Nephron (organoid): Measurements from ENCODE around the gene FAM47B.

Source experiments
- H3K27ac Mint-ChIP-seq, 3 experiments: 2 replicates each; pipeline ENCODE4 v1.8.0; 2020; ENCODE audit warnings: mixed read lengths in 3 of 3, mild to moderate bottlenecking in 2 of 3, moderate library complexity in 1 of 3
- H3K27me3 Mint-ChIP-seq: 2 replicates; pipeline ENCODE4 v1.8.0; 2021; ENCODE audit warnings: low read depth, mild to moderate bottlenecking, moderate library complexity, mixed read lengths
- H3K36me3 Mint-ChIP-seq: 2 replicates; pipeline ENCODE4 v1.8.0; 2020; ENCODE audit warnings: low read depth, mixed read lengths
- H3K4me1 Mint-ChIP-seq: 2 replicates; pipeline ENCODE4 v1.8.0; 2020; ENCODE audit warnings: mixed read lengths
- H3K4me3 Mint-ChIP-seq, 3 experiments: 2 replicates each; pipeline ENCODE4 v1.8.0; 2020; ENCODE audit warnings: mild to moderate bottlenecking in 3 of 3, mixed read lengths in 3 of 3, moderate library complexity in 2 of 3
- H3K9me3 Mint-ChIP-seq: 2 replicates; pipeline ENCODE4 v1.8.0; 2020; ENCODE audit warnings: mixed read lengths
- TF ChIP-seq, protein P1 (sequence below), 3 experiments: fragments of 200-600 bp; sonication (generic); IDR thresholded peaks; one replicate each; pipeline ENCODE4 v1.5.0; 2021; ENCODE audit warnings: antibody characterized with exemption in 3 of 3; ENCODE audit not compliant: unreplicated experiment in 3 of 3

The FAM47B gene

DNA sequence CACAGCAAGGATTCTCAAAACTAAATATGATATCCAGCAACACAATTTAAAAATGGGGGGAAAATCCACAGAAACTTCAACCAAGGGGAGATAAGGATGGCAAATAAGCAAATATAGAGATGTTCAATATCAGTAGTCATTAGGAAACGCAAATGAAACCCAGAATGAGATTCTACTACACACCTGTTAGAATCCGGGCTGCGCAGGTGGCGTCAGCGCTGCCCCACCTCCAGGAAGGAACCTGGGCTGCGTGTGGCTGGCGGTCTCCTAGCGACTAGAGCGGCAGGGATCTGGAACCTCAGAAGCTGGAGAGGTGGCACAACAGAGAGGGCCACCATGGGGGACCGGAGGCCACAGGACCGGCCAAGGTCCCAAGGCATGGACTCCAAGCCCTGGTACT, at the start of gene FAM47B:
Gene FAM47B (plus strand): TSS at position 301 of the 400 bp plus-strand sequence. CDS start 36 bp downstream, at position 337.
- H3K27me3 Mint-ChIP-seq = no peaks in the 10 kb centered on the region
- peaks cover 16% of the 10 kb centered on the region for H3K9me3 Mint-ChIP-seq
- no peak within 1 kb of the TSS for H3K27ac Mint-ChIP-seq
- TF ChIP-seq, protein P1, sequence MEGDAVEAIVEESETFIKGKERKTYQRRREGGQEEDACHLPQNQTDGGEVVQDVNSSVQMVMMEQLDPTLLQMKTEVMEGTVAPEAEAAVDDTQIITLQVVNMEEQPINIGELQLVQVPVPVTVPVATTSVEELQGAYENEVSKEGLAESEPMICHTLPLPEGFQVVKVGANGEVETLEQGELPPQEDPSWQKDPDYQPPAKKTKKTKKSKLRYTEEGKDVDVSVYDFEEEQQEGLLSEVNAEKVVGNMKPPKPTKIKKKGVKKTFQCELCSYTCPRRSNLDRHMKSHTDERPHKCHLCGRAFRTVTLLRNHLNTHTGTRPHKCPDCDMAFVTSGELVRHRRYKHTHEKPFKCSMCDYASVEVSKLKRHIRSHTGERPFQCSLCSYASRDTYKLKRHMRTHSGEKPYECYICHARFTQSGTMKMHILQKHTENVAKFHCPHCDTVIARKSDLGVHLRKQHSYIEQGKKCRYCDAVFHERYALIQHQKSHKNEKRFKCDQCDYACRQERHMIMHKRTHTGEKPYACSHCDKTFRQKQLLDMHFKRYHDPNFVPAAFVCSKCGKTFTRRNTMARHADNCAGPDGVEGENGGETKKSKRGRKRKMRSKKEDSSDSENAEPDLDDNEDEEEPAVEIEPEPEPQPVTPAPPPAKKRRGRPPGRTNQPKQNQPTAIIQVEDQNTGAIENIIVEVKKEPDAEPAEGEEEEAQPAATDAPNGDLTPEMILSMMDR (IDR thresholded peaks at IDR 0.05; ENCODE audit: unreplicated experiment in 3 of 3) = no peak
- H3K4me3 Mint-ChIP-seq = no peak within 1 kb of the TSS
- H3K36me3 Mint-ChIP-seq = no peaks in the 10 kb centered on the region
- H3K4me1 Mint-ChIP-seq = no peaks in the 10 kb centered on the region

DNA sequence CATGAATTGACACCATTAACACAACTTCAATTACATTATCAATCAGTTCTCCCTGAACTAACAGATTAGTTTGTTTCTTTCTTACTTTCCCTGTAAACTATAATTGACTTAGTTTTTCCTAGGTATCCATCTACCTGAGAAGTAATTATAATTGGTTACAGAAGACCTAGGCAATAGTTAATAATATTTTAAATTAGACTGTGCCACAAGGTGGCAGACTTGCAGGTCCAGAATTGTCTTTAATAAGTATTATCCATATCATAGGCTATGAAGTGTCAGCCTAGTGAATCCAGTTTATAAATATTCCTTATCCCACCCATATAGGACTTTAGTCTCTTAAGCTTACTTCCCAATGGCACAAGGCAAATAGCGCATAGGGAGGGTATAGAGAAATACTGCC, 48.9 kb upstream of the FAM47B start:
- H3K27me3 Mint-ChIP-seq = no peaks in the 10 kb centered on the region
- peaks cover 2% of the 10 kb centered on the region for H3K9me3 Mint-ChIP-seq
- no peak overlapping the region for H3K27ac Mint-ChIP-seq
- TF ChIP-seq, protein P1 (IDR thresholded peaks at IDR 0.05; ENCODE audit: unreplicated experiment in 3 of 3) = peak in 2 of 3 experiments; percentile 37 to 49
- H3K36me3 Mint-ChIP-seq = no peaks in the 10 kb centered on the region
- no peak overlapping the region for H3K4me3 Mint-ChIP-seq
- no peaks in the 10 kb centered on the region for H3K4me1 Mint-ChIP-seq

DNA sequence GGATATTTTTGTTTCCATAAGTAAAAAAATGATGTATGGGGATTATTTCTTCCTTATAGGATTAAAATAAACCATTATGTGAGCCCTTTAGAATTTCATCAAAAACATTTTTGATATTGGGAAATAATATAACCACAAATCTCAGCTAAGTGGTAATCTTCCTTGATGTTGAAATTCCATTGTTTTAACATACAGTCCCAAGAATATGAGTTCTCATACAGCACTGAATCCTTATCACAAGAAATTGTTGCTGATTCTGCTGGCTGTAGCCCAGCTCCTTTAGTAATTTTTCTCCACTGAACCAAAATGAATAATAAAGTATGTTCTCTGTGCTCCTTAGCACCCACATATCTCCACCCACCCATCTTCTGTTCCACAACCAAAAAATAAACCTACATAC, 41.9 kb upstream of the FAM47B start:
- H3K4me3 Mint-ChIP-seq = no peak overlapping the region
- peaks cover 10% of the 10 kb centered on the region for H3K9me3 Mint-ChIP-seq
- H3K27me3 Mint-ChIP-seq = no peaks in the 10 kb centered on the region
- TF ChIP-seq, protein P1 (IDR thresholded peaks at IDR 0.05; ENCODE audit: unreplicated experiment in 3 of 3) = no peak
- no peaks in the 10 kb centered on the region for H3K36me3 Mint-ChIP-seq
- no peaks in the 10 kb centered on the region for H3K4me1 Mint-ChIP-seq
- H3K27ac Mint-ChIP-seq = no peak overlapping the region

DNA sequence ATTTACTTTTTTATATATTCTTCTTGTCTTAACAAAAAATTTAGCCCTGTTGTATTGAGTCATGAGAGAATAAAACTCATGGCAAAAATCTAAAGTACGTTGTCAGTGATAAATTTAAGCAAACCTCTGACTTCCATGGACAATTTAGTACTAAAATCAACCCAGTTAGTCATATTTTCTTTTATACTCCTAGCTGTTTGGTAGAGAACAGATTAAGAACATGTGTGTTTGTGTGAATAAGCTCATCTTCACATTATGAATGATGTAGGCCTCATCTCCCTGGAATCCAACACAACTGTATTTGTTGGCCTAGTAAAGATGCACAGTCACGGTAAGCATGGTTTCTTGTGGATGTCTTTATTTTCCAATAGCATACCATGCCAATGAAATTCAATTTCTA, 40.8 kb upstream of the FAM47B start:
- H3K27ac Mint-ChIP-seq = no peak overlapping the region
- H3K4me1 Mint-ChIP-seq = no peaks in the 10 kb centered on the region
- no peaks in the 10 kb centered on the region for H3K27me3 Mint-ChIP-seq
- H3K4me3 Mint-ChIP-seq = no peak overlapping the region
- TF ChIP-seq, protein P1 (IDR thresholded peaks at IDR 0.05; ENCODE audit: unreplicated experiment in 3 of 3) = no peak
- H3K9me3 Mint-ChIP-seq = peaks cover 10% of the 10 kb centered on the region
- no peaks in the 10 kb centered on the region for H3K36me3 Mint-ChIP-seq

DNA sequence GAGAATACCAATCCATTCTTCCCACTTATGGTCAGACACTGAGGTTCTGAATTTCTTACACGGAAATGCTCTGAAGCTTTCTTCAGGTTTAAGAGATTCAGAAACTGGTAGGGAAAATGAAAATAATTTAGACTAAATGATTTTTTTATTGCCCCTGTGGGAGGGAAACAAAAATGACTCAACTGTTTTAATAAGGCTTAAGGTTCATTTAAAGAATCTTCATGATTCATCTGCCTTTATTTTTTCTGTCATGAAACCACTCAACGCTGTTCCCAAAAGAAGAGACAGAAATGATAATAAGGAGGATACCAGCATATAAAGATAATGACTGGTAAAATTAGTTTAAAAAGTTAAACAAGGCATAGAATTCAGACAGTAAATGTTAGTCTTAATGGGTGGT, 39.3 kb upstream of the FAM47B start:
- Mint-ChIP-seq H3K9me3 (peaks cover 10% of the 10 kb centered on the region), H3K27ac (no peak overlapping the region), H3K4me3 (no peak overlapping the region), H3K4me1 (no peaks in the 10 kb centered on the region), H3K27me3 (no peaks in the 10 kb centered on the region), H3K36me3 (no peaks in the 10 kb centered on the region)
- TF ChIP-seq, protein P1 (IDR thresholded peaks at IDR 0.05; ENCODE audit: unreplicated experiment in 3 of 3) = no peak

DNA sequence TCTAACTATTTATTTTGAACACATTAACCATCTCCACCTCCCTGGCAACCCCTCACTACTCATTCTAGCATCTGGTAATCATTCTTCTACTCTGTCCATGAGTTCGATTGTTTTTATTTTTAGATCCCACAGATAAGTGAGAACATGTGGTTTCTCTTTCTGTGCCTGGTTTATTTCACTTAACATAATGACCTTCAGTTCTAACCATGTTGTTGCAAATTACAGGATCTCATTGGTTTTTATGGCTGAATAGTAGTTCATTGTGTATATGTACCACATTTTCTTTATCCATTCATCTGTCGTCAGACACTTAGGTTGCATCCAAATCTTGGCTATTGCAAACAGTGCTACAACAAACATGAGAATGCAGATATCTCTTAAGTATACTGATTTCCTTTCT, 33.4 kb upstream of the FAM47B start:
- H3K27ac Mint-ChIP-seq = no peak overlapping the region
- no peaks in the 10 kb centered on the region for H3K27me3 Mint-ChIP-seq
- H3K9me3 Mint-ChIP-seq = no peaks in the 10 kb centered on the region
- H3K36me3 Mint-ChIP-seq = no peaks in the 10 kb centered on the region
- H3K4me1 Mint-ChIP-seq = no peaks in the 10 kb centered on the region
- H3K4me3 Mint-ChIP-seq = no peak overlapping the region
- TF ChIP-seq, protein P1 (IDR thresholded peaks at IDR 0.05; ENCODE audit: unreplicated experiment in 3 of 3) = no peak
